B cell (primary cell): ENCODE results near the gene HDDC2.

Experiments
- CTCF ChIP-seq: fragments of 200-600 bp; IDR thresholded peaks from one replicate; pipeline ENCODE4 v1.8.0; 2022; ENCODE audit warnings: antibody characterized with exemption, mild to moderate bottlenecking
- EZH2 ChIP-seq: IDR thresholded peaks from 2 replicates; pipeline ENCODE4 v1.6.1; 2012; ENCODE audit warnings: borderline replicate concordance, low read depth, mild to moderate bottlenecking, moderate library complexity, low read length; ENCODE audit not compliant: insufficient read depth, poor library complexity, severe bottlenecking

- no peak for TF ChIP-seq CTCF
- TF ChIP-seq EZH2 = no peak
Measured at GRCh38 chr6:125301435-125302391, at the start of gene HDDC2.
